COR-L47 (cell line): Measurements from ENCODE around the gene GRIA1.

ENCODE experiments used
- DNase-seq: peaks from one replicate; lab custom pipeline; 2025; lab: John Stamatoyannopoulos, UW

GRIA1 gene

DNA sequence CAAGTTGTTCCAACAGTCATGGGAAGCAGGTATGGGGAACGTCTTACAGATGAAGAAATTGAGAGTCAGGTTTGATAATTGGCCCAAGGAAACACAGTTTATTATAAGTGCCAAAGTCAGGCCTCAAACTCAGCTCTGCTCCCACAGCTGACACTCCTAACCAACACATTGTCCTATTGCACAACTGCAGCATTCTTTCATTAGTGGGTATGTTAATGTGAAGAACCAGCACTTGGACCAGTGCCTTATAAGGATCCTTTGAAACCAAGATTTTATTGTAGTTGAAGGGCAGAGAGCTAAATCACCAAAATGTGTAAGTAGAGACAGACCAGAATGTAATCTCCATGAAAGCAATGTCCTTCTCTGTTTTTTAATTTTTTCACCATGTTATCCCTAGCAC is 56.1 kb downstream of the GRIA1 start:
- DNase-seq: no peak

DNA sequence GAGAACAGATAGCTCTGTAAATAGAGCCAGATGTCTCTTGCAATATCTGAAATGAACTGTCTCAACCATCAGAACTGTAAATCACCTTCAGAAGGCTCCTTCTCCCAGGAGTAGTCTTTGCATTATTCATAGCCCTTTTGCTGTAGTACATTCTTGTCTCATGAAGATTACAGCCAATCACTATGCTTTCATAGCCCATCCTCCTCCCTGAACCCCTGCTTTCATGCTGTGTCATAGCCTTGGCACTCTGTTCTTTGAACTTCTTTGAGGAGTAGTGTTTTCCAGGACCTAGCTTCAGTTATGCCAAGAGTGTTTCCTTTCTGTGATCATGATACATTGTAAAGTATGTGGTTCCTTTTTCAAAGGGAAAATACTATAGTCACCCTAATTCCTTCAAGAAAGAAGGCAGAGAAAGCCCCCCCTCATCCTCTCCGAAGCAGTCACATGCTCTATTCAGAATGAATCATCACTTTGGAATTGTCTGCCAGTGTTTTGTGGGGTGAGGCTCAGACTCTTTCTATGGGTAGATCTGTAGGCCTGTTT is 61.1 kb downstream of the GRIA1 start:
- DNase-seq: no peak

DNA sequence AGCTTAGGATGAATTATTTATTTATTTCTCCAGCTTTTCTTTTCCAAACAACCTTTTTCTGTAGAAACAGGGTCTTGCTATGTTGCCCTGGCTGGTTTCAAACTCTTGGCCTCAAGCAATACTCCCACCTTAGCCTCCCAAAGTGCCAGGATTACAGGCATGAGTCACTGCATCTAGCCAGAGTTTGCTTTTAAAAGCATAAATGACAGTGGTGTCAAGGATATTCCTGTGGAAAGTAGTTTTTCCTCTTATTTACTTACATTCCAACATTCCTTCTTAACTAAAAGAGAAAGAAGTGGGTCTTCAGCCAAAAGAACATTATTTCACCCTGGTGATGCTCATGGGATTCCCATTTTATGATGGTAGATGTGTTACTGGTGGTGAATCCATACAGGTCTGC is 62.4 kb downstream of the GRIA1 start:
- DNase-seq: no peak

DNA sequence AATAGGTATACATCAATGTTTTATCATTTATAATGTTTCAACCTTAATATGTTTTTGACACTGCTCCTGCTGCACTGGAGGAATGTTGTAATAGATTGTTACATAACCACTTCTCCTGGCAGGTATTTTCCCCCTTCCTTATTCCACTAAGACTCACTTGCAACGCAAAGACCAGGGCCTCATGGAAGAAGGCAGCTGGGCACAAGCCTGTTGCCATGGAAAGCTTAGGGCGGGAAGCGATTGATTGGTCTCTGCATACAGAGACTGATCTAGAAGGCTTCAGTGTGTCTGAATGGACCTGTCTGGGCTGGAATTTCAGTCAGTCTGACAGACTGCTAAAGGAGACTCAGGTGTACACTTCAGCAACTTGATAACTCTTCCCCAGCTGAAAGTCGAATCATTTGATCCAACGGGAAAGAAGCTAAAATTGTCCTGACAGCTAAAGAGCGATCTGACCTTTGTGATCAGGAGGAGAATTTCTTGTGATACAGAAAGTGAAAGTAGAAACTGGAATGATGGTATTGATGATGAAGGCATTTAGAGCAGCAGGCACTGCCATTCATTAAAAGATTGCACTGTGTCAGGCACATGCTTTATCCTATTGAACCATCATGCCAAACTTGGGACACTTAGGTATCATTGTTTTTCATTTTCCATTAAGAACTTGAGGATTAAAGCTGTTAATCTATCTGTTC is 65.1 kb downstream of the GRIA1 start:
- no peak for DNase-seq

DNA sequence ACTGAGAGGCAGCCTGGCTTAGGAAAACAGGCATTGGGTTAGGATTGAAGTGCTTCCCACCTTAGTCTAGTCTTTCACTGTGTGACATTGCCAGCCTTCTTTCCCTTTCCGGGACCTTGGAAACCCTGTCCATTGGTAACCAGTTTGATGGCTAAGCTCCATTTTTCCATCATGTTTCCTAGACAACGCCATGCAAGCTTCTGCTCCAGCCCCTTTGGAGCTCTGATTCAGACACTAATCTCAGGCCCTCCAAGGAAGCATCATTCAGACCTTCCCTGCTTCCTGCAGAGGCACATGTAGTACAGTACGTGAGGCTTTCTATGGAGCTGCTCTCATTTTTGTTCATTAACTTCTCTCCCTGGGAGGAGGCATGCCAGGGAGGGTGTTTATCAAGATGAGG is 68.5 kb downstream of the GRIA1 start:
- DNase-seq: no peak

DNA sequence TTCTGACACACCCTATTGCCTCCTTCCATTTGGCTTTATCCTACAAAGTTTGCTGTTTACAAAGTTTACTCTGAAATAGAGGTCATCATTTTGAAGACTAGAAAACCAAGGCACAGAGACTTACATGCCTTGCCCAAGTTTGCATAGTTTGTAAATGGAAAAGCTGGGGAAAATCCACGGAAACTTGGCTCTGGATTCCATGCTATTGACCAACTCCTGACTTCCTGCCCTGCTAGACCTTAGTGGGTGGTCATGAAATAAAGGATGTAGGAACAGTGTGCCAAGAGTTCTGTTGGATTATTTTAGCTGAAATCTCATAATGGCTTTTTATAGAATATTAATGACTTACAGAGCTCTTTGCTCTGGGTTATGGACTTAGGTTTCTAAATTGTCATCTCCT is 69.5 kb downstream of the GRIA1 start:
- no peak for DNase-seq

DNA sequence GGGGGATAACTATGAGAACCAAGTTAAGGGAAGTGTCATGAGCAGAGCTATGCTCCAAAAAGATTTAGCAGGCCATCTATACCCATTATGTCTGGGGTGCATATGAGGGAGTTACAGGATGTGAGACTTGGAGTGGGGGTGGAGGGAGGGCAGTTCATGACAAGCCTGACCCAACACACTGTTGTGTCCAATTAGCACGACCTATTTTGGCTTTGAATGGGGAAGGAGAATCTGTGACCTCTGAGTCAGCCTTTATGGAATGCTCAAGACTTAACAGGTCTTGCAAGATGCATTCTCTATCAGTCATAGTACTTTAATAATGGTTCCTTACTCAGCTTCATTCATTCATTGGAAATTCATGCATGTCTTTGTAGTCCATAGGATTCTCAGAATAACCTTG is 71.7 kb downstream of the GRIA1 start:
- DNase-seq: no peak

DNA sequence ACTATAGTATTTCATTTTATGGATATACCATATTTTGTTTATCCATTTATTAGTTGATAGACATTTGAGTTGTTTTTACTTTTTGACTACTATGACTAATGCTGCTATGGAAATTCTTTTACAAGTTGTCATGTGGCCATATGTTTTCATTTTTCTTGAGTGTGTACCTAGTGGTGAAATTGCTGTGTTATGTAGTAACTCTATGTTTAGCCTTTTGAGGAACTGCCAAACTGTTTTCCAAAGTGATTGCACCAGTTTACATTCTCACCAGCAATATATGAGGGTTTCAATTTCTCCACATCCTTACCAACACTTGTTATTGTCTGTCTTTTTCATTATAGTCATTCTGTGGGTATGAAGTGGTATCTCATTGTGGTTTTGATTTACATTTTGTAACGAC is 75.4 kb downstream of the GRIA1 start:
- no peak for DNase-seq

DNA sequence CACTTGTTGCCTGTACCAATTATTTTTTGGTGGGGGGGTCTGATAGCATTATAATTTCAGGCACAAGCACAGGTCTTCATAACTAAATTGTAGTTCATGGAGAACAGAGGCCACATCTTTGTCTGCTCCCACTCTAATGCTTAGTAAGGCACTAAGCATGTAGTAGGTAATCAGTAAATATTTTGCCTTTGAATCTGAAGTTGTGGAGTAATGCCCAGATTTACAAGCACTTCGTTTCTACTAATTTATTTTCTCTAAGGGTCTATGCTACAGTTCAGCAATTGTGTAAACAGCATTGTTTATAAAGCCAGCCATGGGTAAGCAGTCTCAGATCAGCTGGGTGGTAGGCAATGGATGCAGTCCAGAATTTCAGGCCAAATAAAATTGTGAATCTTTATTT is 78.6 kb downstream of the GRIA1 start:
- DNase-seq: no peak

DNA sequence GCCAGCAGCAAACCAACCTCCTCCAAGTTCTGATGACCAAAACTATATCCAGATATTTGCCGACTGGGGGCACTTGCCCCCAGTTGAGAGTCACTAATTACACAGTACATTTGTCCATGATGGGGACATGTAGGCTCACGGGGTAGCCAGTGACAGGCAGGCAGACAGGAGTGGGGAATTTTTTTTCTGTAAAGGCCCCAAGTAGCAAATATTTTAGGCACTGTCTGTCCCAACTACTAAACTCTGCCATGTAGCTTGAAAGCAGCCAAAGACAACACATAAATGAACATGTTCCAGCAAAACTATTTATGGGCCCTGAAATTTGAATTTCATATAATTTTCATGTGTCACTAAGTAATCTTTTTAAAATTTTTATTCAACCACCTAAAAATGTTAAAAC is 80.7 kb downstream of the GRIA1 start:
- DNase-seq: no peak

DNA sequence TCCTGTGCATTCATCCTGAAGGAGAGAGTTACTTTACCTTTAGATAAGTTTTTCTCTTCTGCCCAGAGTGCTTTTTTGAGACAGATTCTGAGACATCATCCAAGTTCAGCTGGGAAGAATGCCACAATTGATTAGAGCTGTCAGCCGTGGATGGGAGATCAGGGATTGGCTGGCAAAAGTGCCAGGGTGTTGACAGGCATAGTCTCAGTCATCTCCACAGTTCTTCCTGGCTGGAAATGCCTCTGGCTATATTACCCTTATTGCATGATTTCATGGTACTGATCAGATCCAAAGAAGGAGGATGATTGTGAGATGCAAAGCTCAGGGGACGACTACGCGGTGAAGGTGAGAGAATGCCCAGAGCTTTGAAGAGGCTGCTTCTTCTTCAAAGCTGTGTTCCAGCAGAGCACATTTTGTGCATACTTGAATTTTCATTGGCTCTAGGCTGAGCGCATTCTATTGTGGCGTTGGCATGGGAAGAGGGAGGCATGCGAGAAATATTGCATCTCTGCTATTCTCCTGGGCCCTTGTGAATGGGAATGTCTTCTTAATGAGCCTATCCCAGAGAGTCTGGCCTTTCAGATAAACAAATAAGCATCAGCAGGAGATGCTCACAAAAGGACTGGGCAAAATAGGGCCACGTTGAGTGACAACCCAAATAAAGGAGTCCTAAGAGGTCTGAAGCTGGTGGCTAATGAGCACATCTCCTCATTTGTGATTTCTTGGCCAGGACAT is 82.1 kb downstream of the GRIA1 start:
- no peak for DNase-seq

DNA sequence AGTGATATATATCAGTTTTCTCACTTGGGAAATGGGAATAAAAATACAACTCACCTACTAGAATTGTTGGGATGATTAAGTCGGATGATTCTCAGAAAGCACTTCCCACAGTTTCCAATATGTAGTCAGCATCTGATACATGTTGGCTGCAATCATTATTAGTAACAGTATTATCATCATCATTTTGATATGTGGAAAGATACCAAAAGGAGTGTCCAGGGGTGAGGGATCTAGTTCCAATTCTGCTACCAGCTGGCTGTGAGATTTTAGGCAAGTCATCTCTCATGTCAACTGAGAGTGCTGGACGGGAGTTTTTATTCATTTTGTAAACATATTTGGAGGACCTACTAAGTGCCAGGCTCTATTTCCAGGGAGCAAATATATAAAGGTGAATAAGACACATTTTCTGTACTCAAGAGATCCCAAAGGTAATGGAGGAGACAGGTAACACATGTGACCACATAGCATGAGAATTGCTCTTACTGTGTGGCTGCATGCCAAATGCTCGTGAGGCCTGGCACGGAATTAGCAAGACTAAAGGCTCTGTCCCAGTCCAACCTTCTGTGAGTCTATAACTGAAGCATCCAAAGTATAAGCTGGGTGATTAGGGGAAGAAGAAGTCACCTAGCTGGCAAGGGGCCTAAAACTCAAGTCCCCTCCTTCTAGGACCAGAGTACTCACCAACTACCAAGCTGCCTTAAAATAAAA is 83.0 kb downstream of the GRIA1 start:
- DNase-seq: no peak

DNA sequence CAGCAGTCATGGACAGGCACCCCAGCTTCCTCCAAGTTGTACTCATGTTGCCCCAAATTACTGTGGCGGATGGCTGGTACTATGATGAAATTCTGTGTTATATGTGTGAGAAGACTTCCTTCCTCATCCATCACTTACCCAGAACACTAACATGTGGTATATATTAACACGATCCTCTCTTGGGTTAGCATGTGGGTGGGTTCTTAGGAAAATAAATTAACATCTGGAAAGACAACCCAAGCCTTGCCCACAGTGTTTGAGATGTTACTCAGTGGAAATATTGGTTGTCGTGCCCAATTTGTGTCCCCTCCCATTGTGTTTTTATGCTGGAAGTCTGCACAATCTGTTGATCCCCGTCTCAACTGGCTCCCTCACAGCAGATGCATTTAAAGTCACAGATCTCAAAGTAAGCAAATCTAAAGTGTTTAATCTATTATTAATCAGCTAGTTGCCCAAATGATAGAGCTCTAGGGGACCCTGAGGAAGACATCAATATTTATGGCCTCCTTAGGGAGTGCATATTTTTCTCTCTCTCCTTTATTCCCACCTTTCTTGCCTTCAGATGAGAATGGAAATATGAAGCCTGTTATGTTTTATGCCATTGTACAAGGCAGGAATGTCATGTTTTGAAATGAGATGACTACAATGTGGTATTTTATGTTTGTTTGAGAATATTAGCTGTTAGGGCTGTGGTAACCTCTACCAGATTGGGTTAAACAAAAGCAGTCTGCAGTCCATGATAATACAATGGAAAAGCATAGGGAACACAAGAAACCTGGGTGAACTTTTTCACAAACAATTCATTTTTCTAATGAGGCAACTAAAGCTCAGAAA is 93.9 kb downstream of the GRIA1 start:
- no peak for DNase-seq

DNA sequence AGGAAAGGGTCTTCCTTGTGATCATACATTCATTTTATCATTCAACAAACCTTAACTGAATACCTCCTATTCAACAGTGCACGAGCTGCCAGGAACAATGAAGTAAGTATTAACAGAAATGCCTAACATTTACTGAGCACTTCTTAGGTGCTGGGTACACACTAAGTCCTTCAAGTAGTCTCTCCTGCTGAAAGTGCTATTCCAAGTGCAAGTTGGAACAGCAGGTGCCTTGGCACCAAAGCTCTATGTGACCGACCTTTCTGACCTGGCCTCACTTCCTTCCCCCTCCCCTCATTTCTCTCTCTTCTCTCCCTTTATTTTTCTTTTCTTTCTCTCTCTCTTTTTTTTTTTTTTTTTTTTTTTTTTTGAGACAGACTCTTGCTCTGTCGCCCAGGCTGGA is 94.5 kb downstream of the GRIA1 start:
- DNase-seq: no peak

DNA sequence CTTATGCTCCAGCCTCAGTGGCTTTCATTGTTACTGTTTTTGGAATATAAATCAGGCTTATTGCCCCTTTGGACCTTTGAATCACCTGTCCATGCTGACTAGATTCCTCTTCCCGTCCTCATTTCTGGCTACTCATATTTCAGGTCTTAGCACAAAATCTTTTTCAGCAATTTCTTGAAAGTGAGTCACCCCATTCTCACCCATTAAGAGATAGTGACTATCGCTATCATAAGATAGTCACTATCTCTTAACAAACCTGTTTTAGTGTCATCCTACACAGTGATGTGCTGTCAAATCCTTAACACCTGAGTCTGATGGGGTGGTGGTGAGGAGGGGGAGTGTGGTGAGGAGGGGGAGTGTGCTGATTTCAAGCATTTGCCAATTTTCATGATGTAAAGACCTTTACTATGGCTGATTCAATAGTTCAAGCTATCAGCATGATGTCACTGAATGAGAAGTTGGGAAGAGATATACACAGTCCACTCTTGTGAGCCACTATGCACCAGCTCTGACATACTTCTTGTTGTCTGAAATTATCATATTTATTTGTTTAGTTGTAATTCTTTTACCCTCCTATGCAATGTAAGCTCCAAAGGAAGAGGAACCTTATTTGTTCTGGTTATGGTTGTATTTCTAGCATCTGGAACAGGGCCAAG is 95.3 kb downstream of the GRIA1 start:
- DNase-seq: no peak

DNA sequence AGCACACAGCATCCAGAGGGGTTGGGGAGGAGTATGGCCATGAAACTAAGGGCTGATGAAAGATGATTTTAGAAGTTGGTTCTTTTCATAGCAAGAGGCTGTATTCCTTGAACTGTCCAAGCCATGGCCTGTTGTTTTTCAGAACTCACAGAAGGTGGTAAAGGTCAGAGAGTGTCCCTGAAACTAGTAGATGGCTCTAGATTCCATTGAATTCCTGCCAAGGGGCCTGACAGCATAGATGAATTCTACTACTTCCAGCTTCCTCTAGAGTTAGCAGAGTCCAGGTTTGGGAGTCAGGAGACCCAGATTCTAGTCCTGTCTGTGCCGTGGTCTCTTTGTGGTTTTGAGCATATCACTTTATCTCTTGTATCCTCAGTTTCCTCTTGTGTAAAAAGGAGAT is 101.6 kb downstream of the GRIA1 start:
- DNase-seq: no peak

DNA sequence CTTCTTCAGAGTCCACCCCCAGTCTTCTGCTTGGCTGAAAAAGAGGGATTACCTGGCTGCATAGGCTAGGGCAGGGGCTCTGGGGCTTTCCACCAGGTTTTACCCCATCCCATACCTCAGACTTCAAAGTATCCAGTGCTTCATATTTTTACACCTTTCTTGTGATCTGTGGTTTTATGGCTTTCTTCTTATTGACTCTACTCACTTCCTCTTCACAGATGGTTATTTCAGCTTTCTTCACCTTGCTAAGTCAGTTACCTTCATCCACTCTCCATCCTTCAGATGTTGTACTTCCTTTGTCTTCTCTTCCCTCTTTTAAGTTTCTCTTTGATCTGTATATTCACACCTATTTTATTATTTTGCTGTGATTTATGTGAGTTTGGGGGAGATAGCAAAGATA is 104.3 kb downstream of the GRIA1 start:
- no peak for DNase-seq

DNA sequence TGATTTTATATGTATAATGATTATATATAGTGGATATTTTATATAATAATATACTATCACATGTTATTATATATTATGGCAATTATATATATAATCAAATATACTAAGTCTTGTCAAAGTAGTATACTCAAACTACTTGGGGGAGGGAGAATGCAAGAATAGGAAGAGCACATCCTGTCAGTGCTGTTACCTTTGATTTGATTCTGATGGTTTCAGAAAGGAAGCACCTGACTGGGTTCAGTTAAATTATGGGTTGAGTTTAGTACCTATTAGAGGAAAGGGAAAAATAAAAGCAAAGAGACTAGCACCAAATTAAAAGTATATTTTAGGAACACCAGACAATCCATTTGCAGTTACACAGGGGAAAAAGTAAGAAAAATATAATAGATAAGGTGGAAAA is 107.6 kb downstream of the GRIA1 start:
- no peak for DNase-seq

DNA sequence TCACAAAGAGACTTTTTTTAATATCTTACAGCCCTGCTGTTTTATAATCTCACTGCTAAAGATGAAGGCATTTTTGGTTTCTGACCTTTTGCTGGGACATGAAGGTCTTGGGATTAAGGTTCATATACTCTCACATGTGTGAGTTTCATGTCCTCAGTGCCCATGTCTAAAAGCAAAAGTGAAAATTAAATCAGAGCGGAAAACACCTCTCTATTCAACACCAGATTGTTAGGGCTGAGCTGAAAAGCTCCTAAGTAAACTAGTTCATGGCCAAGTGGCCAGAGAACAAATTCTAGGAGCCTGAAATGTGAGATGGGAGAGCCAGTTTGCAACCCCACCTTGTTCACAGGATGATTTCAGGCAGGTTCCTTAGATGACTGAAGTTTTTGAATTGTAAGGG is 110.9 kb downstream of the GRIA1 start:
- DNase-seq: no peak

DNA sequence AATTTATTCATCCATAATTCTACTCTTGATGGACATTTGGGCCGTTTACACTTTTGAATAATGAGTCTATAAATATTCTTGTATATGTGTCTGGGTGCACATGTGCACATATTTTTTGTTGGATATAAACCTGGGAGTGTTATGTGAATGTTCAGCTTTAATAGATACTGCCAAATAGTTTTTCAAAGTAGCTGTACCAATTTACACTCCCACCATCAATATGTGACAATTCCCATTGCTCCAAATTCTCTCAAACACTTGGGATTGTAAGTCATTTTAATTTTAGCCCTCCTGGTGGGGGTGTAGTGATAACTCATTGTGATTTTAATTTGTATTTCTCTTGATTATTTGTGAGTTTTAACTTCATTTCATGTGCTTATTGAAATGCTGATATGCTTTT is 114.9 kb downstream of the GRIA1 start:
- DNase-seq: no peak

DNA sequence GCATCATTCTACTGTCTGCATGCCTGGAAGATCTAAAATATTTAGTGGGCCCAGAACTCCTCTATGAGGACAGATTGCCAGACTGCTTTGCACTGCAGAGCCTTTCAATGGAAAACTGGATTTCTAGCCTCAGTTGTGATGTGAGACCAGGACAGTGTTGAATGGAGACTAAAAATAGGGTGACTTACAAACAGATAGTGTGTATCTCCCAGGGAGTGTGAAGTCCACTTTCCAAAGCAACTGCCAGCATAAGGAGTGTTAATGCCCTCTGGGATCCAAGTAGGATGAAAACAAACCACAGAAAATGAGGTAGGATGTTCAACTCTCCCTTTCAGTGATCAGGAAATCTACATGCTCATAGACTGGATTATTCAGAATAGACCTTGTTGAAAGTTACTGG is 119.5 kb downstream of the GRIA1 start:
- DNase-seq: no peak

DNA sequence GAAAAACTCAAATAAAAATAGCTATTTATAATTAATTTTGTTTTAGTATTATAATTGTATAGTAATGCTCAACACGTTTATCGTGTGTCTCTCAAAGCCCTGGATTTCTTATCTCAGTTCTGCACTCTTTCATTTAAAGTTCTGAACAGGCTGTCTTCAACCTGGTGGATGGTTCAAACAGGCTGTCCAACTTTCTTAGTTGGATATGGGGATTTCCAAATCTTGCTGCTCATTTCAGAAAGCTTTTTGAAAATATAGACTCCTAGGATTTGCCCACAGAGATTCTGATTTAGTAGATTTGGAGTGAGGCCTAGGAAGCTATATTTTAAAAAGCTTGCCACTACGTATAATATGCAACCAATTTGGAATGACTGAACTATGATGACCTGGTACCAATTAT is 120.3 kb downstream of the GRIA1 start:
- DNase-seq: no peak
